ENCODE measurements around the gene GRM7. TPM values are rescaled to one million over a fixed set of nuclear protein-coding genes. Genes with fewer than 3 reads are reported as not detected.

The GRM7 gene
- total and polyA plus RNA-seq, 4 experiments from 2014 or later: not detected

GRCh38 chr3:7188551-7188950, 327.6 kb downstream of the GRM7 start:
- Mint-ChIP-seq H3K36me3 (no peaks in the 10 kb centered on the region), H3K9me3 (peaks cover 0 to 4% (median 0%) of the 10 kb centered on the region in 8 donors), H3K27ac (no peak overlapping the region), H3K4me1 (no peaks in the 10 kb centered on the region), H3K4me3 (no peak overlapping the region), H3K27me3 (peaks cover 0 to 2% of the 10 kb centered on the region in 2 donors)
- no peaks in the 10 kb centered on the region for H3K9me3 ChIP-seq (ENCODE audit: control insufficient read depth in 1 of 2, low read length in 2 of 2)
- no peak for DNase-seq
- H3K4me3 ChIP-seq (ENCODE audit: low read length in 2 of 2): no peak overlapping the region
- H3K36me3 ChIP-seq (ENCODE audit: insufficient read depth, low read length): no peaks in the 10 kb centered on the region
- ChIA-PET POLR2A (ENCODE audit: partially characterized antibody) (no interaction called here), CTCF (ENCODE audit: partially characterized antibody) (no interaction called here)
- no peak overlapping the region for H3K27ac ChIP-seq (ENCODE audit: low read depth, low read length)
- no peaks in the 10 kb centered on the region for H3K4me1 ChIP-seq (ENCODE audit: insufficient read depth, low read length)
- intact Hi-C loops (cut with micrococcal nuclease): no loop called here
- no peaks in the 10 kb centered on the region for H3K27me3 ChIP-seq (ENCODE audit: insufficient read depth, low read length)

- H3K27ac Mint-ChIP-seq: no peak overlapping the region
- no peaks in the 10 kb centered on the region for H3K4me1 Mint-ChIP-seq
- peaks cover 0 to 4% (median 0%) of the 10 kb centered on the region in 8 donors for H3K9me3 Mint-ChIP-seq
- H3K4me3 Mint-ChIP-seq: no peak overlapping the region
- no peak for DNase-seq
- peaks cover 0 to 2% of the 10 kb centered on the region in 2 donors for H3K27me3 Mint-ChIP-seq
- Histone ChIP-seq H3K27ac (ENCODE audit: low read depth, low read length) (no peak overlapping the region), H3K9me3 (ENCODE audit: control insufficient read depth in 1 of 2, low read length in 2 of 2) (no peaks in the 10 kb centered on the region), H3K27me3 (ENCODE audit: insufficient read depth, low read length) (no peaks in the 10 kb centered on the region), H3K4me3 (ENCODE audit: low read length in 2 of 2) (no peak overlapping the region), H3K4me1 (ENCODE audit: insufficient read depth, low read length) (no peaks in the 10 kb centered on the region), H3K36me3 (ENCODE audit: insufficient read depth, low read length) (no peaks in the 10 kb centered on the region)
- ChIA-PET POLR2A (ENCODE audit: partially characterized antibody) (no interaction called here), CTCF (ENCODE audit: partially characterized antibody) (no interaction called here)
- intact Hi-C loops (cut with micrococcal nuclease): no loop called here
- no peaks in the 10 kb centered on the region for H3K36me3 Mint-ChIP-seq
Observed at GRCh38 chr3:7190095-7190494, 329.2 kb downstream of the GRM7 start.

GRCh38 chr3:7193269-7193668, 332.4 kb downstream of the GRM7 start:
- Mint-ChIP-seq H3K4me1 (no peaks in the 10 kb centered on the region), H3K4me3 (no peak overlapping the region), H3K27me3 (peaks cover 0 to 2% of the 10 kb centered on the region in 2 donors), H3K36me3 (no peaks in the 10 kb centered on the region), H3K9me3 (peaks cover 0 to 9% (median 0%) of the 10 kb centered on the region in 8 donors), H3K27ac (no peak overlapping the region)
- Histone ChIP-seq H3K4me3 (ENCODE audit: low read length in 2 of 2) (no peak overlapping the region), H3K36me3 (ENCODE audit: insufficient read depth, low read length) (no peaks in the 10 kb centered on the region), H3K4me1 (ENCODE audit: insufficient read depth, low read length) (no peaks in the 10 kb centered on the region), H3K9me3 (ENCODE audit: control insufficient read depth in 1 of 2, low read length in 2 of 2) (no peaks in the 10 kb centered on the region), H3K27me3 (ENCODE audit: insufficient read depth, low read length) (no peaks in the 10 kb centered on the region), H3K27ac (ENCODE audit: low read depth, low read length) (no peak overlapping the region)
- CTCF ChIA-PET (ENCODE audit: partially characterized antibody): no interaction called here
- intact Hi-C loops (cut with micrococcal nuclease): no loop called here
- DNase-seq: no peak
- POLR2A ChIA-PET (ENCODE audit: partially characterized antibody): no interaction called here

- no peaks in the 10 kb centered on the region for H3K4me1 Mint-ChIP-seq
- H3K27ac Mint-ChIP-seq: no peak overlapping the region
- POLR2A ChIA-PET (ENCODE audit: partially characterized antibody): no interaction called here
- Histone ChIP-seq H3K27me3 (ENCODE audit: insufficient read depth, low read length) (no peaks in the 10 kb centered on the region), H3K4me3 (ENCODE audit: low read length in 2 of 2) (no peak overlapping the region), H3K27ac (ENCODE audit: low read depth, low read length) (no peak overlapping the region), H3K9me3 (ENCODE audit: control insufficient read depth in 1 of 2, low read length in 2 of 2) (no peaks in the 10 kb centered on the region), H3K36me3 (ENCODE audit: insufficient read depth, low read length) (no peaks in the 10 kb centered on the region), H3K4me1 (ENCODE audit: insufficient read depth, low read length) (no peaks in the 10 kb centered on the region)
- intact Hi-C loops (cut with micrococcal nuclease): no loop called here
- no peak for DNase-seq
- H3K4me3 Mint-ChIP-seq: no peak overlapping the region
- no peaks in the 10 kb centered on the region for H3K36me3 Mint-ChIP-seq
- H3K27me3 Mint-ChIP-seq: peaks cover 0 to 2% of the 10 kb centered on the region in 2 donors
- peaks cover 0 to 11% (median 0%) of the 10 kb centered on the region in 8 donors for H3K9me3 Mint-ChIP-seq
- CTCF ChIA-PET (ENCODE audit: partially characterized antibody): no interaction called here
Observed at GRCh38 chr3:7194071-7194835, 333.3 kb downstream of the GRM7 start.

- Mint-ChIP-seq H3K27ac (no peak overlapping the region), H3K27me3 (peaks cover 0 to 2% of the 10 kb centered on the region in 2 donors), H3K9me3 (peaks cover 0 to 11% (median 2%) of the 10 kb centered on the region in 8 donors), H3K4me1 (no peaks in the 10 kb centered on the region), H3K36me3 (no peaks in the 10 kb centered on the region), H3K4me3 (no peak overlapping the region)
- no peak for DNase-seq
- intact Hi-C loops (cut with micrococcal nuclease): no loop called here
- H3K4me1 ChIP-seq (ENCODE audit: insufficient read depth, low read length): no peaks in the 10 kb centered on the region
- no peaks in the 10 kb centered on the region for H3K27me3 ChIP-seq (ENCODE audit: insufficient read depth, low read length)
- H3K4me3 ChIP-seq (ENCODE audit: low read length in 2 of 2): no peak overlapping the region
- CTCF ChIA-PET (ENCODE audit: partially characterized antibody): no interaction called here
- POLR2A ChIA-PET (ENCODE audit: partially characterized antibody): no interaction called here
- H3K9me3 ChIP-seq (ENCODE audit: control insufficient read depth in 1 of 2, low read length in 2 of 2): no peaks in the 10 kb centered on the region
- H3K27ac ChIP-seq (ENCODE audit: low read depth, low read length): no peak overlapping the region
- H3K36me3 ChIP-seq (ENCODE audit: insufficient read depth, low read length): no peaks in the 10 kb centered on the region
Observed at GRCh38 chr3:7195934-7196333, 335.0 kb downstream of the GRM7 start.

GRCh38 chr3:7201784-7202183, 340.9 kb downstream of the GRM7 start:
- no peak overlapping the region for H3K4me3 Mint-ChIP-seq
- no peak for DNase-seq
- H3K27ac Mint-ChIP-seq: no peak overlapping the region
- Histone ChIP-seq H3K36me3 (ENCODE audit: insufficient read depth, low read length) (no peaks in the 10 kb centered on the region), H3K9me3 (ENCODE audit: control insufficient read depth in 1 of 2, low read length in 2 of 2) (no peaks in the 10 kb centered on the region), H3K27ac (ENCODE audit: low read depth, low read length) (no peak overlapping the region), H3K4me3 (ENCODE audit: low read length in 2 of 2) (no peak overlapping the region), H3K4me1 (ENCODE audit: insufficient read depth, low read length) (no peaks in the 10 kb centered on the region), H3K27me3 (ENCODE audit: insufficient read depth, low read length) (no peaks in the 10 kb centered on the region)
- no peaks in the 10 kb centered on the region for H3K27me3 Mint-ChIP-seq
- H3K4me1 Mint-ChIP-seq: peaks cover 0 to 12% (median 4%) of the 10 kb centered on the region in 4 donors
- POLR2A ChIA-PET (ENCODE audit: partially characterized antibody): no interaction called here
- CTCF ChIA-PET (ENCODE audit: partially characterized antibody): no interaction called here
- intact Hi-C loops (cut with micrococcal nuclease): no loop called here
- H3K36me3 Mint-ChIP-seq: no peaks in the 10 kb centered on the region
- peaks cover 0 to 10% (median 3%) of the 10 kb centered on the region in 8 donors for H3K9me3 Mint-ChIP-seq

- Mint-ChIP-seq H3K4me3 (no peak overlapping the region), H3K9me3 (peaks cover 0 to 10% (median 3%) of the 10 kb centered on the region in 8 donors), H3K4me1 (peaks cover 0 to 18% (median 8%) of the 10 kb centered on the region in 4 donors), H3K27ac (no peak overlapping the region), H3K36me3 (no peaks in the 10 kb centered on the region), H3K27me3 (no peaks in the 10 kb centered on the region)
- H3K4me1 ChIP-seq (ENCODE audit: insufficient read depth, low read length): no peaks in the 10 kb centered on the region
- H3K4me3 ChIP-seq (ENCODE audit: low read length in 2 of 2): no peak overlapping the region
- H3K36me3 ChIP-seq (ENCODE audit: insufficient read depth, low read length): no peaks in the 10 kb centered on the region
- ChIA-PET POLR2A (ENCODE audit: partially characterized antibody) (no interaction called here), CTCF (ENCODE audit: partially characterized antibody) (no interaction called here)
- H3K9me3 ChIP-seq (ENCODE audit: control insufficient read depth in 1 of 2, low read length in 2 of 2): no peaks in the 10 kb centered on the region
- no peak for DNase-seq
- intact Hi-C loops (cut with micrococcal nuclease): no loop called here
- H3K27ac ChIP-seq (ENCODE audit: low read depth, low read length): no peak overlapping the region
- H3K27me3 ChIP-seq (ENCODE audit: insufficient read depth, low read length): no peaks in the 10 kb centered on the region
Observed at GRCh38 chr3:7203969-7204847, 343.3 kb downstream of the GRM7 start.

Measured in CD4-positive, alpha-beta memory T cell (primary cell).